Mesodermal cell (in vitro differentiated cells): ENCODE data around the gene GIPC2.

ENCODE experiments used
- H3K27ac ChIP-seq: 2 replicates; pipeline ENCODE4 v1.7.0; 2013; ENCODE audit warnings: mild to moderate bottlenecking, low read depth, low read length, moderate library complexity; ENCODE audit not compliant: severe bottlenecking
- H3K36me3 ChIP-seq: 2 replicates; pipeline ENCODE4 v1.7.1; 2013; ENCODE audit warnings: mild to moderate bottlenecking, low read length, moderate library complexity; ENCODE audit not compliant: control insufficient read depth, insufficient read depth
- H3K4me1 ChIP-seq: one replicate; pipeline ENCODE4 v1.7.1; 2013; ENCODE audit warnings: mild to moderate bottlenecking, low read length; ENCODE audit not compliant: insufficient read depth, control insufficient read depth, poor library complexity, severe bottlenecking
- H3K4me3 ChIP-seq: 2 replicates; pipeline ENCODE4 v1.7.0; 2013; ENCODE audit warnings: low read length, control low read depth, mild to moderate bottlenecking; ENCODE audit not compliant: insufficient read depth, poor library complexity, severe bottlenecking; ENCODE audit errors: extremely low read depth
- H3K9me3 ChIP-seq: 2 replicates; pipeline ENCODE4 v1.7.1; 2013; ENCODE audit warnings: mild to moderate bottlenecking, low read length, moderate library complexity; ENCODE audit not compliant: control insufficient read depth
- WGBS, 2 experiments: methylation state at CpG; one replicate each; pipeline ENCODE4 v1.1.5; 2013; ENCODE audit warnings: missing lambda C conversion rate in 2 of 2; ENCODE audit not compliant: insufficient coverage in 2 of 2; 5-methylcytosine and 5-hydroxymethylcytosine counted together

Gene GIPC2

GRCh38 chr1:78068681-78069283 lies 23.0 kb downstream of the GIPC2 start:
- no peak overlapping the region for H3K27ac ChIP-seq

GRCh38 chr1:78069784-78070183 lies 24.0 kb downstream of the GIPC2 start:
- Histone ChIP-seq H3K9me3 (no peaks in the 10 kb centered on the region), H3K4me1 (no peaks in the 10 kb centered on the region), H3K27ac (no peak overlapping the region), H3K36me3 (no peaks in the 10 kb centered on the region), H3K4me3 (no peak overlapping the region)
- WGBS, 2 experiments: no CpG with 5 or more reads among the region's 2 CpGs

More at GRCh38 chr1:78068681-78069283, 23.0 kb downstream of the GIPC2 start:
- Histone ChIP-seq H3K9me3 (no peaks in the 10 kb centered on the region), H3K36me3 (no peaks in the 10 kb centered on the region), H3K4me3 (no peak overlapping the region), H3K4me1 (no peaks in the 10 kb centered on the region)
- 90% methylated on average over 3 of the region's 3 CpGs; no CpG with 5 or more reads in 1 of the 2 experiments for WGBS, 2 experiments

- H3K9me3 ChIP-seq: no peaks in the 10 kb centered on the region
- H3K36me3 ChIP-seq: no peaks in the 10 kb centered on the region
- H3K4me1 ChIP-seq: no peaks in the 10 kb centered on the region
- 75% methylated on average over 1 of the region's 2 CpGs; no CpG with 5 or more reads in 1 of the 2 experiments for WGBS, 2 experiments
- no peak overlapping the region for H3K27ac ChIP-seq
- no peak overlapping the region for H3K4me3 ChIP-seq
Observed at GRCh38 chr1:78070210-78070609, 24.4 kb downstream of the GIPC2 start.

- Histone ChIP-seq H3K27ac (no peak overlapping the region), H3K4me3 (no peak overlapping the region), H3K4me1 (no peaks in the 10 kb centered on the region), H3K36me3 (no peaks in the 10 kb centered on the region), H3K9me3 (no peaks in the 10 kb centered on the region)
- 100% methylated on average over 2 of the region's 2 CpGs; no CpG with 5 or more reads in 1 of the 2 experiments for WGBS, 2 experiments
Observed at GRCh38 chr1:78070758-78071157, 25.0 kb downstream of the GIPC2 start.

GRCh38 chr1:78071696-78072095 lies 25.9 kb downstream of the GIPC2 start:
- H3K36me3 ChIP-seq: no peaks in the 10 kb centered on the region
- WGBS, 2 experiments: 86 to 97% methylated on average over 3 to 4 of the region's 5 CpGs
- no peak overlapping the region for H3K4me3 ChIP-seq
- H3K27ac ChIP-seq: no peak overlapping the region
- H3K4me1 ChIP-seq: no peaks in the 10 kb centered on the region
- no peaks in the 10 kb centered on the region for H3K9me3 ChIP-seq

- Histone ChIP-seq H3K4me3 (no peak overlapping the region), H3K4me1 (no peaks in the 10 kb centered on the region), H3K27ac (no peak overlapping the region), H3K36me3 (no peaks in the 10 kb centered on the region), H3K9me3 (no peaks in the 10 kb centered on the region)
- WGBS, 2 experiments: no CpG with 5 or more reads among the region's 1 CpG
Observed at GRCh38 chr1:78072216-78072615, 26.4 kb downstream of the GIPC2 start.

GRCh38 chr1:78073441-78073840 lies 27.7 kb downstream of the GIPC2 start:
- H3K27ac ChIP-seq: no peak overlapping the region
- no peaks in the 10 kb centered on the region for H3K4me1 ChIP-seq
- no peak overlapping the region for H3K4me3 ChIP-seq
- WGBS, 2 experiments: 100% methylated on average over 1 of the region's 1 CpG
- no peaks in the 10 kb centered on the region for H3K36me3 ChIP-seq
- no peaks in the 10 kb centered on the region for H3K9me3 ChIP-seq

GRCh38 chr1:78075621-78076020 lies 29.9 kb downstream of the GIPC2 start:
- WGBS, 2 experiments: 76% methylated on average over 2 of the region's 3 CpGs; no CpG with 5 or more reads in 1 of the 2 experiments
- H3K4me1 ChIP-seq: peaks cover 7% of the 10 kb centered on the region
- H3K4me3 ChIP-seq: no peak overlapping the region
- H3K36me3 ChIP-seq: no peaks in the 10 kb centered on the region
- H3K9me3 ChIP-seq: no peaks in the 10 kb centered on the region
- H3K27ac ChIP-seq: no peak overlapping the region

GRCh38 chr1:78078358-78078757 lies 32.6 kb downstream of the GIPC2 start:
- Histone ChIP-seq H3K4me1 (peaks cover 7% of the 10 kb centered on the region), H3K4me3 (no peak overlapping the region), H3K9me3 (no peaks in the 10 kb centered on the region), H3K36me3 (no peaks in the 10 kb centered on the region), H3K27ac (no peak overlapping the region)
- 60 to 100% methylated on average over 2 of the region's 3 CpGs for WGBS, 2 experiments

- no peak overlapping the region for H3K27ac ChIP-seq
- H3K36me3 ChIP-seq: no peaks in the 10 kb centered on the region
- WGBS, 2 experiments: 86 to 88% methylated on average over 1 of the region's 2 CpGs
- no peaks in the 10 kb centered on the region for H3K9me3 ChIP-seq
- peaks cover 7% of the 10 kb centered on the region for H3K4me1 ChIP-seq
- H3K4me3 ChIP-seq: no peak overlapping the region
Observed at GRCh38 chr1:78079580-78079979, 33.8 kb downstream of the GIPC2 start.

- H3K27ac ChIP-seq: no peak overlapping the region
- WGBS, 2 experiments: 100% methylated on average over 1 of the region's 2 CpGs; no CpG with 5 or more reads in 1 of the 2 experiments
- no peaks in the 10 kb centered on the region for H3K36me3 ChIP-seq
- H3K4me1 ChIP-seq: peaks cover 7% of the 10 kb centered on the region
- no peak overlapping the region for H3K4me3 ChIP-seq
- H3K9me3 ChIP-seq: no peaks in the 10 kb centered on the region
Observed at GRCh38 chr1:78080767-78081166, 35.0 kb downstream of the GIPC2 start.
